Motor neuron (in vitro differentiated cells): ENCODE measurements around the gene NCL. TPM values are rescaled to one million over a fixed set of nuclear protein-coding genes. Genes with fewer than 3 reads are reported as not detected.

Experiments used
- ATAC-seq, 8 experiments: fragments of 200-7000 bp; cut with Tn5 transposase; replicated peaks in 6 of 8; 2 replicates each; pipeline ENCODE4 v1.8.0; 2021; ENCODE audit warnings: mild to moderate bottlenecking in 8 of 8, moderate library complexity in 8 of 8
- H3K27ac ChIP-seq, 2 donors: fragments of 250-450 bp; sonication (Bioruptor Pico); 2 replicates each; pipeline ENCODE4 v1.9.0; 2021; ENCODE audit warnings: antibody characterized with exemption in 2 of 2, mild to moderate bottlenecking in 2 of 2, moderate library complexity in 1 of 2
- H3K4me1 ChIP-seq, 2 donors: fragments of 250-450 bp; sonication (Bioruptor Pico); replicated peaks in 1 of 2; 2 replicates each; pipeline ENCODE4 v1.6.1; 2021; ENCODE audit warnings: antibody characterized with exemption in 2 of 2, mild to moderate bottlenecking in 2 of 2, moderate library complexity in 1 of 2
- H3K4me3 ChIP-seq, 5 donors: fragments of 250-450 bp; sonication (Bioruptor Pico); 2 replicates each; pipeline ENCODE4 v1.9.0; 2021; ENCODE audit warnings: antibody characterized with exemption in 5 of 5, mild to moderate bottlenecking in 5 of 5, moderate library complexity in 4 of 5
- WGBS, 10 experiments: fragments of 450-650 bp; shearing (Covaris generic); methylation state at CpG; one replicate each; pipeline ENCODE4 v1.0.0; 2022; 5-methylcytosine and 5-hydroxymethylcytosine counted together
- in situ Hi-C, 9 experiments: fragments of 400-800 bp; cut with MboI; loops; one replicate each; pipeline ENCODE4 v1.15.0; 2021; ENCODE audit warnings: low sequenced_read_pairs in 9 of 9, low pct_unique_long_range_greater_than_20kb in 2 of 9; ENCODE audit not compliant: unreplicated experiment in 9 of 9
- total RNA-seq, 8 experiments: library from RNA; unstranded; fragments of 300-600 nt; gene quantifications; 2 replicates each; pipeline versions ENCODE4 v1.2.3 to v1.2.4, GENCODE V29; 2022

The NCL gene
- total RNA-seq, 8 experiments from 2014 or later = 127 to 675 (median 231) TPM

DNA sequence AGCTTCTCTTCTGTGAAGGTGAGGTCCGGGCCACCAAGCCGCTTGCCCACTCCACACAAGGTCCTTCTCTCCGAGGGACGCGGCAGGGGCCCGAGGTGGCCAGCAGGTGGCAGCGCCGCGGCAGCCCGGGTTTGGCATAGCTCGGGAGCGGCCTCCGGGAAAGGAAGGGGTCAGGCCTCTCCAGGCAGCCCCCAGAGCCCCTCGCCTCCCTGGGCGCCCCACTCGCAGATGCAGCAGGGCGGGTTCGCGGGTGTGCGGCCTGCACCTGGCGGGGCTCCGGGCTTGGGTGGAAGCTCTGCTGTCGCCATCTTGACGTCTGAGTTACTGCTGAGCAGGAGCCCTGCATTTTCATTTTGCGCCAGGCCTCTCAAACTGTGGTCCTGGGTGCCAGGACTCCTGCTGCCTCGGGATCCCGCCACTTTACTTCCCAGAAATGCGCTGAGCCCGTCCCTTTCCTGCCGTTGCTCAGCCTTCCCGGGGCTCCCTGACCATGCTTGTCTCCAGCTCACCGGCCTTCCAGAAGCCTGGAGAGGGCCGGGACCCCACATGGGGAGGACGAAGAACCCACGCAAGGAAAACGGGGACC, 18.6 kb upstream of the NCL start:
- WGBS, 10 experiments = 27 to 74% (median 27%) methylated on average over 2 to 12 of the region's 36 CpGs; no CpG with 5 or more reads in 7 of the 10 experiments
- Histone ChIP-seq H3K4me1 (no peaks in the 10 kb centered on the region), H3K27ac (no peak overlapping the region), H3K4me3 (no peak overlapping the region)
- peak; percentile 67 to 84 (median 78) for ATAC-seq
- in situ Hi-C loops = no loop called here

DNA sequence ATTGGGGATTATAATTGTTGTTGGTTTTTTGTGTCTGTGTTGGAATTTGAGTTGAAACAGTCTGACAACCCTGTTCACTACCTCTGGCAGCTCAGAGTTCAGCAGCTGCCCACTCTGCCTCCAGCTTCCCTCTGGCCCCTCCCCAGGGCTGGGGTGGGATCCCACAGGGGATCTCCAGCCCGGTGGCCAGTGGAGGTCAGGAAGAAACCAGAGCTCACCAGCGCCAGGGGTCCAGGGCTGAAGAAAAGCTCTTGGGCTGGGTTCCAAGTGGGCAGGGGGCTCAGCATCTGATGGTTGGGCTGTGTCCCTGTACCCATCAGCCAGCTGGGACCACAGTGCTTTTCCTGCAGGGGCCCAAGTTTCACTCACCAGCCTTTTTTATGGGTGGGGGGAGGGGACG, 16.5 kb upstream of the NCL start:
- Histone ChIP-seq H3K4me3 (no peak overlapping the region), H3K4me1 (no peaks in the 10 kb centered on the region), H3K27ac (no peak overlapping the region)
- WGBS, 10 experiments = 39% methylated on average over 2 of the region's 3 CpGs; no CpG with 5 or more reads in 9 of the 10 experiments
- no peak for ATAC-seq
- in situ Hi-C loops = no loop called here

DNA sequence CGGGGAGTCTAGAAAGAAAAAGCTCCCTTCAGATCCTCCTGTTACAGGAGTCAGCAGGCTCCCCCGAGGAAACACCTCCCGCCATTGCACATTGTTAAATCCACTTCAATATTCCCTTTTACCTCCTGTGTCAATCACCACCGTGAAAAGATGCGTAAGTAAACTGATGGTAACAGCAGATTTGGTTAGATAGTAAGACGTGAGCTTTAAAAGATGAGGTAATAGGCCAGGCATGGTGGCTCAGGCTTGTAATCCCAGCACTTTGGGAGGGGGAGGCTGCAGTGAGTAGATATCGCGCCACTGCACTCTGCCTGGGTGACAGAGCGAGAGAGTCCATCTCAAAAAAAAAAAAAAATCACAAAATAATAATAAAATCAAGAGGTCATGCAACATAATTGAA, 15.2 kb upstream of the NCL start:
- in situ Hi-C loops = no loop called here
- 80 to 100% (median 87%) methylated on average over 2 to 9 of the region's 9 CpGs; no CpG with 5 or more reads in 2 of the 10 experiments for WGBS, 10 experiments
- ATAC-seq = no peak
- no peak overlapping the region for H3K27ac ChIP-seq
- no peak overlapping the region for H3K4me3 ChIP-seq
- no peaks in the 10 kb centered on the region for H3K4me1 ChIP-seq

DNA sequence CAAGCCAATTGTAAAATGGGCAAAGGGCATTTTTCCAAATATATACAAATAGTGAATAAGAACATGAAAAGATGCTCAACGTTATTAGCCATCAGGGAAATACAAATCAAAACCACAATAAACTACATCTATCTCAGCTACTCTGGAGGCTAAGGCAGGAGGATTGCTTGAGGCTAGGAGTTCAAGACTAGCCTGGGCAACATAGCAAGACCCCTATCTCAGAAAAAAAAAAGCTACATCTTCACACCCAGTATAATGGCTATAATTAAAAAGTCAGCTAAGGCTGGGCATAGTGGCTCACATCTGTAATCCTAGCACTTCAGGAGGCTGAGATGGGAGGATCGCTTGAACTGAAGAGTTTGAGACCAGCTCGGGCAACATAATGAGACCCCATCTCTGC, 12.6 kb upstream of the NCL start:
- Histone ChIP-seq H3K27ac (no peak overlapping the region), H3K4me1 (no peaks in the 10 kb centered on the region), H3K4me3 (no peak overlapping the region)
- in situ Hi-C loops = no loop called here
- 0 to 83% (median 29%) methylated on average over 1 to 3 of the region's 3 CpGs; no CpG with 5 or more reads in 1 of the 10 experiments for WGBS, 10 experiments
- no peak for ATAC-seq

DNA sequence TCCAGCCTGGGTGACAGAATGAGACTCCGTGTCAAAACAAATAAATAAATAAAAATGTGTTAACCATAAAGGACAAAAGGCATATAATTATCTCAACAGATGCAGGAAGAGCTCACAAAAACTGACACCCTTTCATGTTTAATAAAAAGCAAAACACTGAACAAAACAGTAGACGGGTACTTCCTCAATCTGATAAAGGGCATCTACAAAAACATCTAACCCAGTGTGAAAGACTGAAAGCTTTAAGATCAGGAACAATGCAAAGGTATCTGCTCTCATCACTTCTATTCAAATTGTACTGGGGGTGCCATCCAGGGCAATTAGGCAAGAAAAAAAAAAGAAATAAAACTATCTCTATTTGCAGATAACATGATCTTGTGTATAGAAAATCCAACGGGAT, 11.7 kb upstream of the NCL start:
- no peak for ATAC-seq
- 62 to 100% (median 82%) methylated on average over 2 to 3 of the region's 3 CpGs for WGBS, 10 experiments
- Histone ChIP-seq H3K4me1 (no peaks in the 10 kb centered on the region), H3K27ac (no peak overlapping the region), H3K4me3 (no peak overlapping the region)
- in situ Hi-C loops = no loop called here

DNA sequence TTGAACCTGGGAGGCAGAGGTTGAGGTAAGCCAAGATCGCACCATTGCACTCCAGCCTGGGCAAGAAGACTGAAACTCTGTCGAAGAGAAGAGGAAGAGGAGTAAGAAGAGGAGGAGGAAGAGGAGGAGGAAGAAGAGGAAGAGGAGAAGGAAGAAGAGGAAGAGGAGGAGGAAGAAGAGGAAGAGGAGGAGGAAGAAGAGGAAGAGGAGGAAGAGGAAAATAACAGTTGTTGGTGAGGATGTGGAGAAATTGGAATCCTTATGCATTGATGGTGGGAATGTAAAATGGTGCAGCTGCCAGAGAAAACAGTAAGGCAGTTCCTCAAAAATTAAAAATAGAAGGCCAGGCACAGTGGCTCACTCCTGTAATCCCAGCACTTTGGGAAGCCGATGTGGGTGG, 8.5 kb upstream of the NCL start:
- in situ Hi-C loops = no loop called here
- Histone ChIP-seq H3K4me3 (no peak overlapping the region), H3K27ac (no peak overlapping the region), H3K4me1 (no peaks in the 10 kb centered on the region)
- no peak for ATAC-seq
- WGBS, 10 experiments = 74 to 100% (median 87%) methylated on average over 1 to 3 of the region's 3 CpGs; no CpG with 5 or more reads in 2 of the 10 experiments

DNA sequence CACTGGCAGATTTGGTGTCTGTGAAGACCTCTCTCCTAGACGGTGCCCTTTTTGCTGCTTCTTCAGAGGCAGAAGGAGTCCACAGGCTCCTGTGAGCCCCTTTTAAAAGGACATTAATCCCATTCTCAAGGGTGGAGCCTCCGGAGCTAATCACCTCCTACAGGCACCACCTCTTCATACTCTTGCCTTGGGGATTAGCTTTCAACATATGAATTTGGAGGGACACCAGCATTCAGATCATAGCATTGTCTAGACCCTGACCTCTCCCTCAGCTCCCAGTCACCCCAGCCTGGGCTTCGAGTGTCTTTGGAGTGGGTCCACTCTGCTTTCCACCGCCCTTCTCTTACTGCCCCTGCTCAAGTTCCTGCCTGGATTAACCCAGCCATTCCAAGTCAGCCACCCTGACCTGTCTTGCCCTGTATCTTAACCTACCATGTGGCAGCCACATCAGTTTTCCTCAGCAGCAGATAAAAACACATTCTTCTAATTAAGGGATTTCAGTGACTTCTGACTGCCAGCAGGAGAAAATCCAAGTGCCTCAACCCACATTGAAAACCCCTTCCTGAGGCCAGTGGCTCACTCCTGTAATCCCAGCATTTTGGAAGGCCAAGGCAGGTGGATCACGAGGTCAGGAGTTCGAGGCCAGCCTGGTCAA, 6.1 kb upstream of the NCL start:
- in situ Hi-C loops = no loop called here
- peak in 3 of 8 experiments; percentile 17 to 77 (median 31) for ATAC-seq

DNA sequence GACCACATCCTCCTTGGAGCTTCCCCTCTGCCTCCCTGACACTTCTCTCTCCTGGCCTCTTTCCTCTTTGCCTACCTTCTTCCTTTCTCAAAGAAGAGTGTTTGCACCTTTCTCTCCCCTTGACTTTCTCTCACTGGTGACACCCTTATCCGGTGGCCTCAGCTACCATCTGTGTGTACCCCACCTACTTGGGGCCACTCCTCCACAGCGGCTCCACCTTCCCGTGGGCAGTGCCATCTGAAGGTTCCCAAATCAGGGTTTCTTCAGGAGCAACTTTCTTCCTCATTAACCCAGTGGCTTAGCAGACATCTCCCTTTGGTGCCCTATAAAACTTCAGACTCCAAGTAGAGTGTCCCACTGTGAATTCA, 5.3 kb upstream of the NCL start:
- no peak overlapping the region for H3K27ac ChIP-seq
- no peak for ATAC-seq
- WGBS, 10 experiments = 20 to 100% (median 63%) methylated on average over 1 to 3 of the region's 3 CpGs; no CpG with 5 or more reads in 3 of the 10 experiments
- no peak overlapping the region for H3K4me3 ChIP-seq
- in situ Hi-C loops = no loop called here
- H3K4me1 ChIP-seq = peaks cover 4 to 5% of the 10 kb centered on the region in 2 donors

More for the DNA sequence above, 6.1 kb upstream of the NCL start:
- WGBS, 10 experiments = 0 to 80% (median 61%) methylated on average over 1 to 4 of the region's 6 CpGs; no CpG with 5 or more reads in 1 of the 10 experiments
- Histone ChIP-seq H3K4me3 (no peak overlapping the region), H3K27ac (no peak overlapping the region), H3K4me1 (peaks cover 3% of the 10 kb centered on the region in 2 donors)

DNA sequence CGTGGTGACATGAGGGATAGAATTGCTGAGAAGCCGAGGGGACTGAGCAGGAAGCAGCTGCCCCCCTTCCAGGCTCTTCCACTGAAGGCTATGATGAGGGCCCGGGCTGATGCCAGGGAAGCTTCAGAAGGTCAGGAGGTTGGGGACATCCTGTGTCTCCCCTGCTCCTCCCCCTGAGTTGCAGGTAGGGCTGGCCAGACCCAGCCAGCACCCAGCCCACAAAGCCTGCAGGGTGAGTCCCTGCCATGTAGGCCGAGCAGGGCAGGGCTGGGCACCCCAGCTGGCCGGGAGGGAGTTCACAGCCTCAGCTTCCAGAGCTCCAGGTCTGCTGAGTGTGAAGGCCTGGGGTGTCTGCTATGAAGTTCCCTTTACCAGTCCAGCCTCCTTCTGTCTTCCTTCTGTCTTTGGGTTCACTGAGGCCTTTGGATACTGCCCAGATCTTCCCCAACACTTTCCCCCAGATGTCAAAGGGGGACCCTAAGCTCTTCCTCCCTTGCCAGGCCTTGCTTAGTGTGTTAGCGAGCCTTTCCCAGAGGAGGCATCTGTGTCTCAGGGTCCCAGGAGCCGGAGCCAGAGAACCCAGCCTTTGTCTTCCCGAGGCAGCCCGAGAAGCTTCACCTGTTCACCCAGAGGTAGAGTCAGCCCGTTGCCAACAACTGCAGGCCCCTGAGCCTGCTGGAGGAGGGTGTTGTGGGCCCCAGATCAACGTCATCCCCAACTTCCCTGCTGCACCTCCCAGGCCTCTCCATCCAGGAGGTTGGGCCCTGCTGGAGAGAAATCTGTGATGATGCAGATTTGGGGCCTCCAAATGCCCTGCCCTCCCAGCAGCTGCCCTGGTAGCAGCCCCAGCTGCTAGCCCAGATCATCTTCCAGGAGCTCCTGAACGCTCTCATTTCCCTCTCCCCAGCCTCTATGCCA, 3.6 kb upstream of the NCL start:
- ATAC-seq = no peak
- no peak overlapping the region for H3K4me3 ChIP-seq
- no peak overlapping the region for H3K27ac ChIP-seq
- peaks cover 8% of the 10 kb centered on the region in 2 donors for H3K4me1 ChIP-seq
- WGBS, 10 experiments = 17 to 100% (median 83%) methylated on average over 1 to 4 of the region's 12 CpGs; no CpG with 5 or more reads in 2 of the 10 experiments
- in situ Hi-C loops = no loop called here

DNA sequence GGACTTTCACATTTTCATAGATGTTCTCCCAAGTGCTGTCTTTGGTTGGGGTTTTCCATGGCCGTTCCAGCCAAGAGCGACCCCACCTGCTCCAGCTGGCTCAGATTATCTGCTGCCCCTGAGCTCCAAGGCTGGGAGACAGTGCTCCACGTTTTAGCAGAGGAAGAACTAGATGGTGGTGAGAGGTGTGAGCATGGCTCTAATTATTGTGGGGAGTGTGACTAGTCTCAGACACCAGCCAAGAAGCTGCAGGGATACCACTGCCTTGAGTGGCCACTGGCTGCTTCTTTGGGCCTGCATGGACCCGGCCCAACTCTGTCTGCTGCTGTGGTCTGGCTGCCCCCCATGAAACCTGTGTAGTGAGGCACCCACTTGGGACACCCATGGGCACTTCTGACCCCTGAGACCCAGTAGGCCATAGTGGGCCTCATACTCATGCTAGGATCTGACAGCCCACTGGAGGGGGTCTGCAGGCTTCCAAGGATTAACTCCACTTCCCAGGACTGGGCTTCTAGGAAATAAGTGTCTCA, 2.8 kb upstream of the NCL start:
- ATAC-seq = no peak
- in situ Hi-C loops = no loop called here
- Histone ChIP-seq H3K27ac (no peak overlapping the region), H3K4me3 (no peak overlapping the region), H3K4me1 (peaks cover 9% of the 10 kb centered on the region in 2 donors)
- 60 to 100% (median 88%) methylated on average over 1 to 3 of the region's 4 CpGs; no CpG with 5 or more reads in 6 of the 10 experiments for WGBS, 10 experiments

DNA sequence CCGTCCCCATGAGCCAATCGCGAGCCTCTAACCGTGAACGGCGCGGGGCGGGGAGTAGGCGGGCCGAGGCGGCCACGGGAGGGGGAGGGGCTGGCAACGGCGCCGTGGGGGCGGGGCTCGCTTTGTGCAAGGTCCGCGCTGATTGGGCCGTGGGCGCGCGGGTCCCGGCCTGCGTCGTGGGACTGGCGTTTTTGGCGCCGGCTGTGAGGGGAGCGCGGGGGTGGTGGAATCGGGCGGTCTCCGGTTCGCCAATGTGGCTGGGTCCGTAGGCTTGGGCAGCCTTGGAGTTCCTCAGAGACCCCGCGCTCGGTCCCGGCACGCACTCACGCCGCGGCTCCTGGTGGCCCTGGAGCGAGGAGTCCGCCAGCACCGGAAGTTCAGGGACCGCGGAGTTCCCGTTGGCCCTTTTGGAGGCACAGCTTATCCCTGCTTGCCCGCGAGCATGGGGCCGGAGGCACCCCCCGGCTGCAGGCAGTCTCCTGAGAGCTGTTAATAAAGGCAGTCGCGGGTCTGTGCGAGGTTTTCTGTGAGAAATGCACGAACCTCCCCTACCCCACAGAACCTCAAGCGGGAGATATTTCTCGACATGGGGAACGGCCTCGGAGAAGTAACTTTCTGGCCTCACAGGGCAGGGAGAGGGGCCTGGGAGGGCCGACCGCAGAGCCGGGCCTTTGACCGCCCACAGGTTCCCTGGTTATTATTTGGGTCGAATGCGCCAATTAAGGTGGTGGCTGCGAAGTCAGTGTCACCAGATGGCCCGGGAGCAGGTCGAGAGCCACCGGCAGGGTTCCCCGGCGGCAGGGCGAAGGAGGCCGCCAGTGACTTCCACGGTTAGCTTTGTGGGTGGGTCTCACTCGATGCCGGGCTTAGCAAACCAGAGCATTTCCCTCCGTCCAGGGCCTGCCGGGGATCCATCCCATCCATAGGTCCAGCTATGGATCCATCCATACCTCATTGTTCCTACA, 574 bp upstream of the NCL start:
- WGBS, 10 experiments = 0 to 20% (median 1%) methylated on average over 2 to 20 of the region's 81 CpGs; no CpG with 5 or more reads in 2 of the 10 experiments
- H3K27ac ChIP-seq = peak overlapping the region; percentile 79 to 88
- peak in 3 of 8 experiments; percentile 53 to 57 (median 53) for ATAC-seq
- in situ Hi-C loops = no loop called here
- peaks cover 9% of the 10 kb centered on the region in 2 donors for H3K4me1 ChIP-seq
- peak overlapping the region; percentile 71 to 97 (median 94) for H3K4me3 ChIP-seq
